Effector memory CD8-positive, alpha-beta T cell (primary cell): ENCODE results near the gene HIC2.
"Not testable (repeated sequence)": the region's sequence is repeated elsewhere in the genome, so short reads cannot be mapped to it uniquely, and the experiment has no call there.

ENCODE experiments used
- ATAC-seq: fragments of 150-1000 bp; cut with Tn5 transposase; replicated peaks from 2 replicates; pipeline ENCODE4 v1.10.0; 2021; ENCODE audit warnings: mild to moderate bottlenecking, moderate library complexity
- DNase-seq, 3 experiments: peaks; one replicate each; pipeline ENCODE4 v3.0.0; 2021
- H3K27ac Mint-ChIP-seq, 2 donors: one replicate each; pipeline ENCODE4 v1.8.0; 2022; ENCODE audit warnings: mild to moderate bottlenecking in 2 of 2, mixed read lengths in 2 of 2, moderate library complexity in 2 of 2
- H3K27me3 Mint-ChIP-seq, 2 donors: one replicate each; pipeline ENCODE4 v1.8.0; 2022; ENCODE audit warnings: mixed read lengths in 2 of 2
- H3K36me3 Mint-ChIP-seq: one replicate; pipeline ENCODE4 v1.8.0; 2022; ENCODE audit warnings: mild to moderate bottlenecking, moderate library complexity, mixed read lengths; ENCODE audit not compliant: insufficient read depth
- H3K4me1 Mint-ChIP-seq, 2 donors: one replicate each; pipeline ENCODE4 v1.8.0; 2022; ENCODE audit warnings: low read depth in 2 of 2, mixed read lengths in 2 of 2
- H3K4me3 Mint-ChIP-seq, 2 donors: one replicate each; pipeline ENCODE4 v1.8.0; 2022; ENCODE audit warnings: mild to moderate bottlenecking in 2 of 2, mixed read lengths in 2 of 2, moderate library complexity in 2 of 2
- H3K9me3 Mint-ChIP-seq, 2 donors: one replicate each; pipeline ENCODE4 v1.8.0; 2022; ENCODE audit warnings: mixed read lengths in 2 of 2

The HIC2 gene

DNA sequence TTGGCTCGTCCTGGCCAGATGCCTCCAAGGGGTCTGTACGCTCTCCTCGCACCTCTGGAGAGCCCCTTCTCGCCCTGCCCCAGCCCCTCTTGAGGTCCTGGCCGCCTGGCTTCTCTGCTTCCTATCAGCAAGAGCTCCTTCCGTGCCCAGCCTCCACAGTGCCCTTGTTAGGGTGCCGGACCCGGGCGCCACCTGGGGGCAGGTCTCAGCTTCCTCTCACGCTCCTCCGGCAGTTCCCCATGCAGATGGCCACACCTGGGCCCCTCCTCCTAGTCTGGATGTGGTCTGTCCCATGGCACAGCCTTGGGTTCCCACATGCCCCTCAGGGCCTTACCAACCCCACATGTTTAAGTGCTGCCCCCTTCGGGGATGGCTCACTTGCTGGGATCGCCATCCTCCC, 56.5 kb downstream of the HIC2 start:
- H3K9me3 Mint-ChIP-seq, DNase-seq, H3K4me1 Mint-ChIP-seq, ATAC-seq, H3K4me3 Mint-ChIP-seq, H3K27me3 Mint-ChIP-seq, H3K27ac Mint-ChIP-seq, H3K36me3 Mint-ChIP-seq: not testable (repeated sequence)

DNA sequence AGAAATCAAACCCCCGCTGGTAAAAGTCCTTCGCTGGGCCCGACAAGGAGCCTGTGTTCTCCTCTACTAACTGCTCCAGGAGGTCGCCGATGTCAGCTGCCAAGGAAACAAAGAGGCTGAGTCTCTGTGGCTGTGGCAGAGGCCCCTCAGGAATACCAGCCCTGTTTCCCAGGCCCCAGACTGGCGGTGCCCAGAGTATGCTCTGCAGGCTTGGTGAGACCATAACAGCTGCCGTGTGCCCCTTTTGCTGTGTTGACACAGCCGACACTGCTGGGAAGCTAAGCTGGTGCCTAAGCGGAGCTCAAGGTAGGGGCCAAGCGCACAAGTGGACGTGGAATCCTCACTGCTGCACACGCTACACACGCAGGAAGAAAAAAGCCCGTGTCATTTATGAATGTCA, 66.9 kb downstream of the HIC2 start:
- not testable (repeated sequence) for H3K9me3 Mint-ChIP-seq, DNase-seq, H3K27ac Mint-ChIP-seq, H3K36me3 Mint-ChIP-seq, H3K4me1 Mint-ChIP-seq, H3K4me3 Mint-ChIP-seq, H3K27me3 Mint-ChIP-seq, ATAC-seq

DNA sequence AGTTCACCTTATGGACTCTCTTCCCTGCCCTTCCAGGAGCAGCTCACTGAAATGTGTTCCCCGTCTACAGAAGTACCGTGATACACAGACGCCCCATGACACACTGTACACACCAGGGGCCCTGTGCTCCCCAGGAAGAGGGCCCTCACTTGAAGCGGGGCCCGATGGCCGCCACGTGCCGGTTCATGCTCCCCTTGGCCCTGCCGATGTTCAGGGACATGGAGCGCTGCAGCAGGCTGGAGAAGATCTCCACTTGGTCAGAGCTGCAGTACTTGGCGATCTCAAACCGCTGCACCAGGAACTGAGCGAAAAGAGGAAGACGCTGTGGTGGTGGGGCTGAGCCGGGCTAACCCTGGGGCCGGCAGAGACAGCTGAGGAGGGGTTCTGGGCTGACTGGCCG, 70.6 kb downstream of the HIC2 start:
- ATAC-seq, H3K4me1 Mint-ChIP-seq, H3K36me3 Mint-ChIP-seq, H3K4me3 Mint-ChIP-seq, H3K27ac Mint-ChIP-seq, DNase-seq, H3K9me3 Mint-ChIP-seq, H3K27me3 Mint-ChIP-seq: not testable (repeated sequence)

- H3K27ac Mint-ChIP-seq = not testable (repeated sequence)
Measured at GRCh38 chr22:21489149-21489680, 72.0 kb downstream of the HIC2 start.

DNA sequence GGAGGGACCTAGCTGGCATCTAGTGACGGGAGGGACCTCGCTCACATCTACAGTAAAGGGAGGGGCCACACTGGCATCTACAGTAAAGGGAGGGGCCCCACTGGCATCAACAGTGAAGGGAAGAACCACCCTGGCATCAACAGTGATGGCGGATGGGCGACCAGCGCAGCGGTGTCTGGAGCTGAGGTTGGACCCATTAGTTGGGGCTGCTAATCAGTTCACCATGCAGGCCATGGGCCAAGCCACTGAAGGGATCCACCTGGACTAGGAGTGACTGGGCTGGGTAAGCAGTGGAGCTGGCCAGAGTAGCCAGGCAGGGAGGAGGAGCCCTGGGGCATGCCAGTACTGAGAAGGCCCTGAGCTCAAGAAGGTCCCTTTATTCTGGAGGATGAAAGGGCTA, 73.4 kb downstream of the HIC2 start:
- not testable (repeated sequence) for H3K4me1 Mint-ChIP-seq, H3K9me3 Mint-ChIP-seq, H3K36me3 Mint-ChIP-seq, H3K4me3 Mint-ChIP-seq, DNase-seq, H3K27ac Mint-ChIP-seq, H3K27me3 Mint-ChIP-seq, ATAC-seq

More at GRCh38 chr22:21489149-21489680, 72.0 kb downstream of the HIC2 start:
- not testable (repeated sequence) for DNase-seq, H3K36me3 Mint-ChIP-seq, ATAC-seq, H3K27me3 Mint-ChIP-seq, H3K9me3 Mint-ChIP-seq, H3K4me3 Mint-ChIP-seq, H3K4me1 Mint-ChIP-seq

DNA sequence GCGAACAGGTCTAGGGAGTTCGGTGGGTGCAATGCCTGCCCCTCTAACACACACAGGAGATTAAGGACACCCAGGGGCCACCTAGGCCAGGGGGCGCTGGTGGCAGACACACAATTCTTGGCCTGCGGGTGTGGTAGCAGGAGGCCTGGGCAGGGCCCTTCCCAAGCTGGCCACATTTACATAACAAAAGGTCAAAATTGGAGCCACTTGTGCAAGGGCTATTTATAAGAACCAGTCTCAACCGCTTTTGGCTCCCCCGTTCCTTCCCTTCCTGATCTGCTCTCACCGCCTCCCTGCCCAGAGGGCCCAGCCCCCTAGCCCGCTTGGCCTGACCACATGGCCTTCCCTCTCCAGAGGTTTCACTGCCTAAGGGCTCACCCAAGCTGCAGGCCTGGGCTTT, 75.1 kb downstream of the HIC2 start:
- H3K4me1 Mint-ChIP-seq, ATAC-seq, H3K27me3 Mint-ChIP-seq: not testable (repeated sequence)

DNA sequence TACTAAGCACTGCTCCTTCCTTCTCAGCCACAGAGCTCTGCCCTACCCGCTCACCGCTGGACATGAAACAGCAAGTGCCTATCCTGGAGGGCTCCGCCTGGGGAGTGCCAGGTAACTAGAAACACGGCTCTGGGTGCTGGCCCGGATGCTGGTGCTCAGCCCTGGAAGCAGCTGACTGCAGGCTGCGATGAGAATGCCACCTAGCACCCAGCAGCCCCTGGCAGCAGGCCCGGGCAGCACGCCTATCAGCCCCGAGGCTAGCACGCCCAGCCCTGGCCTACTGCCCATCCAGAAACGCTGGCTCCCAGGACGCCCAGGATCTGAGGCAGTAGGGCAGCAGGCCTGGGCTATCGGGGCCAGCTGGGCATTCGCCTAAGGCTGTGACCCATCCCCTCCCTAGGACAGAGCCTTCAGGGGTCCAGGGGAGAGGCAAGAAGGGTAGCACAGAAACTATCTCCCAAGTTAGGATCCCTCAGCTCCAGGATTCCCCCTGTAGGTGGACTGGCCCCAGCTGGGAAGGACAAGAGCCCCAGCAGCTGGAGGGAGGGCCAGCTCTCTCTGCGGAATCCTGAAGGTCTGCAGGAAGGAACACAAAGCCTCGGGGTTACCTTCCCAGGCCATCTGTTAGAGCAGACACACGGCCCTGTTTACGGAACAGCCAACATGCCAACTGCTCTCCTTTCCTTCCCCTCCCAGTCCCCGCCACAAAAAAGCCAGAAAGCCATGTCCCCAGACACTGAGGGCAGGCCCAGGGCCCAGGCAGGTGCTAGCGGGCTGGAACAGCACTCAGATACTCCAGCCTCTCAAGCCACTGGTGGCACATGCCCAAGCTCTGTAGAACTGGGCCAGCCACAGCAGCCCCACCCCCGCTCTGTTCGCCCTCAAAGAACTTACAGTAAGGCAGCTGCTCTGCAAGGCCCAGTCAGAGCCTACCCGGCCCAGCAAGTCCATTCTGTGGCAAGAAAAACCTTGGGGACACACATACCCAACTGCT, 76.9 kb downstream of the HIC2 start:
- not testable (repeated sequence) for H3K27ac Mint-ChIP-seq, H3K9me3 Mint-ChIP-seq, ATAC-seq, H3K36me3 Mint-ChIP-seq, H3K27me3 Mint-ChIP-seq, H3K4me1 Mint-ChIP-seq, DNase-seq, H3K4me3 Mint-ChIP-seq

More for the DNA sequence above, 75.1 kb downstream of the HIC2 start:
- DNase-seq, H3K27ac Mint-ChIP-seq, H3K9me3 Mint-ChIP-seq, H3K36me3 Mint-ChIP-seq, H3K4me3 Mint-ChIP-seq: not testable (repeated sequence)

- not testable (repeated sequence) for H3K27ac Mint-ChIP-seq, DNase-seq, H3K9me3 Mint-ChIP-seq, H3K36me3 Mint-ChIP-seq, H3K4me1 Mint-ChIP-seq, ATAC-seq, H3K27me3 Mint-ChIP-seq, H3K4me3 Mint-ChIP-seq
Measured at GRCh38 chr22:21497984-21498383, 80.8 kb downstream of the HIC2 start.

DNA sequence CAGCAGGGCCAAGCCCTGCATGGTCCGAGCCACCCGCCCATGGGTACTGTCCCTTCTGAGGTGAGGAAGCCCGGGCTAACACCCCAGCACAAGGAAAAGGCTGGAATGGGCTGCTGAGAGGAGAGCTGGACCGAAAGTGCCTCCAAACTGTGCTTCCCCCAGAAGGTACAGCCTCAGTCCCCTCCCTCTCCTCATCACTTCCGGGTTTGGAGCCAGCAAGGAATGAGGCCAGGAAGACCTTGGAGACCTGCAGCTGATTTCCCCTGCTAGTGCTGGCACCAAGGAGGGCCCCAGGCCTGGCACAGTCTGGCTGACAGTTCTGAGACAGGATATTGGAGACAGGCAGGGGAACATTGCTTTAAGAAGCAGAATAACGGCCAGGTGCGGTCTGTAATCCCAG, 81.3 kb downstream of the HIC2 start:
- not testable (repeated sequence) for H3K36me3 Mint-ChIP-seq, ATAC-seq, DNase-seq, H3K4me1 Mint-ChIP-seq, H3K9me3 Mint-ChIP-seq, H3K4me3 Mint-ChIP-seq, H3K27ac Mint-ChIP-seq, H3K27me3 Mint-ChIP-seq

- H3K27ac Mint-ChIP-seq, H3K9me3 Mint-ChIP-seq, DNase-seq, H3K4me3 Mint-ChIP-seq, H3K36me3 Mint-ChIP-seq, ATAC-seq, H3K4me1 Mint-ChIP-seq, H3K27me3 Mint-ChIP-seq: not testable (repeated sequence)
Measured at GRCh38 chr22:21499623-21500506, 82.7 kb downstream of the HIC2 start.
